ENCODE results near the gene C9orf50. TPM values are rescaled to one million over a fixed set of nuclear protein-coding genes. Genes with fewer than 3 reads are reported as not detected.

C9orf50 gene
- not detected for total RNA-seq (2021; ENCODE audit: unreplicated experiment)
- not detected for polyA plus RNA-seq (2012; ENCODE audit: insufficient read length)
- percentile 13 among the genes with signal in this experiment for Bru-seq, nascent RNA
- BruChase-seq, experiment 1, labeled RNA remaining after a 2-hour chase, result percentile 9 among the genes with signal in this experiment
- BruChase-seq, experiment 2, labeled RNA remaining after a 6-hour chase, result percentile 14 among the genes with signal in this experiment
- long read RNA-seq, partial matches to known transcripts, result 0 of 1 reads
- long read RNA-seq, other reads (novel, unspliced or antisense), result 1 of 1 reads

GRCh38 chr9:129620669-129621295 is at the start of gene C9orf50:
Gene C9orf50 (minus strand): TSS chr9:129621101. CDS start chr9:129620574, 527 bp downstream.
- intact Hi-C loops (cut with micrococcal nuclease; ENCODE audit: unreplicated experiment) (no loop called here), in situ Hi-C loops (cut with HindIII; ENCODE audit: low pct_unique_long_range_greater_than_20kb, low sequenced_read_pairs) (no loop called here)
- BruUV-seq (replicated peaks), result no TSS peak
- DNase-seq (ENCODE audit: low read depth, low spot score) (no peak), ATAC-seq (no peak)
- TF ChIP-seq POLR2AphosphoS5 (IDR thresholded peaks at IDR 0.05; ENCODE audit: low read depth, low read length), result no peak
- no peak for TF ChIP-seq TCF7L2 (IDR thresholded peaks at IDR 0.05; ENCODE audit: low read depth, low read length)
- TF ChIP-seq SIN3A (IDR thresholded peaks at IDR 0.05; ENCODE audit: borderline replicate concordance, insufficient read depth, low read depth, low read length), result no peak
- H3K4me1 ChIP-seq (ENCODE audit: control insufficient read depth, insufficient read depth, low read length), result 0 out of 2 replicates have a peak, but pooled peaks cover 4% of the 10 kb centered on the region
- H3K27ac ChIP-seq (ENCODE audit: low read length), result no peak within 1 kb of the TSS
- no peaks in the 10 kb centered on the region for H3K9me3 ChIP-seq (ENCODE audit: control insufficient read depth, insufficient read depth, low read depth, low read length)
- POLR2A ChIA-PET, result no interaction called here
- H3K4me3 ChIP-seq (ENCODE audit: low read depth in 2 of 2, low read length in 2 of 2), result peak within 1 kb of the TSS in 1 of 2 experiments; percentile 27; a peak in 1 of 4 replicates
- CTCF ChIA-PET, result no interaction called here
- no peaks in the 10 kb centered on the region for H3K36me3 ChIP-seq (ENCODE audit: control insufficient read depth, insufficient read depth, low read length)
- no peaks in the 10 kb centered on the region for H3K27me3 ChIP-seq (ENCODE audit: control insufficient read depth, insufficient read depth, low read length)

GRCh38 chr9:129669946-129670345 is 49.0 kb upstream of the C9orf50 start:
- intact Hi-C loops (cut with micrococcal nuclease; ENCODE audit: unreplicated experiment) (no loop called here), in situ Hi-C loops (cut with HindIII; ENCODE audit: low pct_unique_long_range_greater_than_20kb, low sequenced_read_pairs) (no loop called here)
- CTCF ChIA-PET, result no interaction called here
- Histone ChIP-seq H3K9me3 (ENCODE audit: control insufficient read depth, insufficient read depth, low read depth, low read length) (no peaks in the 10 kb centered on the region), H3K4me1 (ENCODE audit: control insufficient read depth, insufficient read depth, low read length) (no peaks in the 10 kb centered on the region), H3K27ac (ENCODE audit: low read length) (no peak overlapping the region), H3K4me3 (ENCODE audit: low read depth in 2 of 2, low read length in 2 of 2) (no peak overlapping the region), H3K27me3 (ENCODE audit: control insufficient read depth, insufficient read depth, low read length) (no peaks in the 10 kb centered on the region), H3K36me3 (ENCODE audit: control insufficient read depth, insufficient read depth, low read length) (no peaks in the 10 kb centered on the region)
- TF ChIP-seq REST (IDR thresholded peaks at IDR 0.05; ENCODE audit: insufficient read depth in 1 of 2, low read depth in 2 of 2, low read length in 1 of 2) (no peak), TCF7L2 (IDR thresholded peaks at IDR 0.05; ENCODE audit: low read depth, low read length) (no peak), POLR2AphosphoS5 (IDR thresholded peaks at IDR 0.05; ENCODE audit: low read depth, low read length) (no peak), SIN3A (IDR thresholded peaks at IDR 0.05; ENCODE audit: borderline replicate concordance, insufficient read depth, low read depth, low read length) (no peak)
- TF ChIP-seq, protein P1, sequence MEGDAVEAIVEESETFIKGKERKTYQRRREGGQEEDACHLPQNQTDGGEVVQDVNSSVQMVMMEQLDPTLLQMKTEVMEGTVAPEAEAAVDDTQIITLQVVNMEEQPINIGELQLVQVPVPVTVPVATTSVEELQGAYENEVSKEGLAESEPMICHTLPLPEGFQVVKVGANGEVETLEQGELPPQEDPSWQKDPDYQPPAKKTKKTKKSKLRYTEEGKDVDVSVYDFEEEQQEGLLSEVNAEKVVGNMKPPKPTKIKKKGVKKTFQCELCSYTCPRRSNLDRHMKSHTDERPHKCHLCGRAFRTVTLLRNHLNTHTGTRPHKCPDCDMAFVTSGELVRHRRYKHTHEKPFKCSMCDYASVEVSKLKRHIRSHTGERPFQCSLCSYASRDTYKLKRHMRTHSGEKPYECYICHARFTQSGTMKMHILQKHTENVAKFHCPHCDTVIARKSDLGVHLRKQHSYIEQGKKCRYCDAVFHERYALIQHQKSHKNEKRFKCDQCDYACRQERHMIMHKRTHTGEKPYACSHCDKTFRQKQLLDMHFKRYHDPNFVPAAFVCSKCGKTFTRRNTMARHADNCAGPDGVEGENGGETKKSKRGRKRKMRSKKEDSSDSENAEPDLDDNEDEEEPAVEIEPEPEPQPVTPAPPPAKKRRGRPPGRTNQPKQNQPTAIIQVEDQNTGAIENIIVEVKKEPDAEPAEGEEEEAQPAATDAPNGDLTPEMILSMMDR (IDR thresholded peaks at IDR 0.05), result no peak
- DNase-seq (ENCODE audit: low read depth, low spot score) (no peak), ATAC-seq (no peak)
- BruUV-seq (replicated peaks), result no TSS peak
- POLR2A ChIA-PET, result no interaction called here

Data from Panc1 (cell line).